Right lobe of liver (tissue), 6 donors: Measurements from ENCODE around the gene ATG2A. TPM values are rescaled to one million over a fixed set of nuclear protein-coding genes. Genes with fewer than 3 reads are reported as not detected.

Source experiments
- ATAC-seq, 4 donors: fragments of 200-7000 bp; cut with Tn5 transposase; one replicate each; pipeline ENCODE4 v1.9.1; 2020; ENCODE audit warnings: mild to moderate bottlenecking in 4 of 4, moderate library complexity in 4 of 4
- DNase-seq, 3 donors: peaks; one replicate each; pipeline ENCODE4 v3.0.0-alpha.2; 2020
- H3K27ac ChIP-seq, 3 donors: fragments of 200-600 bp; one replicate each; pipeline ENCODE4 v1.8.0; 2022
- H3K27me3 ChIP-seq, 2 donors: fragments of 200-600 bp; one replicate each; pipeline ENCODE4 v1.8.0; 2022
- H3K36me3 ChIP-seq, 4 donors: fragments of 200-600 bp; sonication (generic) in 1 of 4; one replicate each; pipeline versions ENCODE4 v1.5.1 to v1.8.0; 2017 to 2022; ENCODE audit warnings: control low read depth in 1 of 4
- H3K4me1 ChIP-seq, 4 donors: fragments of 200-600 bp; sonication (generic) in 1 of 4; one replicate each; pipeline versions ENCODE4 v1.5.1 to v1.8.0; 2017 to 2022; ENCODE audit warnings: control low read depth in 1 of 4
- H3K4me3 ChIP-seq, 3 donors: fragments of 200-600 bp; one replicate each; pipeline ENCODE4 v1.8.0; 2022
- H3K9me3 ChIP-seq, 4 donors: fragments of 200-600 bp; sonication (generic) in 1 of 4; one replicate each; pipeline versions ENCODE4 v1.5.1 to v1.8.0; 2017 to 2022; ENCODE audit warnings: control low read depth in 1 of 4
- POLR2A ChIP-seq: fragments of 450-650 bp; IDR thresholded peaks from one replicate; pipeline ENCODE4 v1.6.1; 2017; ENCODE audit warnings: antibody characterized with exemption, mild to moderate bottlenecking
- WGBS: methylation state at CpG from one replicate; pipeline ENCODE4 v1.1.6; 2018; ENCODE audit warnings: low coverage, low lambda C conversion rate; ENCODE audit not compliant: insufficient coverage; ENCODE audit errors: missing lambda C conversion rate; 5-methylcytosine and 5-hydroxymethylcytosine counted together
- intact Hi-C, 2 donors: fragments of 100-400 bp; cut with DNase I; formaldehyde crosslinking; loops; one replicate each; pipeline versions ENCODE4 v1.11.2 to v1.14.1; 2022
- long read RNA-seq: library from polyadenylated mRNA; unstranded; transcript quantifications from one replicate; pipeline ENCODE4 v2.0.0, GENCODE V29; 2019
- total RNA-seq, 6 experiments: library from RNA; depleted of rRNA in 2 of 6; stranded (reverse); fragments of >200 nt in 2 of 6; fragmentation: NEBNext Ultra II Directional in 3 of 6; extraction: Animal tissue kit (Norgen Biotek cat#: 25700) in 3 of 6; gene quantifications; one replicate each; pipeline versions ENCODE4 v1.1.0 to v1.2.4, GENCODE V29; 2016 to 2023
- TF ChIP-seq, protein P1 (sequence below), 4 donors: fragments of 200-600 bp in 3 of 4; fragments of 450-650 bp in 1 of 4; IDR thresholded peaks; one replicate each; pipeline versions ENCODE4 v1.5.1 to v1.8.0; 2016 to 2022; ENCODE audit warnings: antibody characterized with exemption in 4 of 4, mild to moderate bottlenecking in 2 of 4
- donor health status: DM: no; HTN: yes; CAD: no.
- donor health status: DM: no; HTN: no; CAD: no.
- donor health status: DM: no; HTN: no; CAD: no.
- donor health status: DM: no; HTN: yes; CAD: no.
- donor health status: DM: no; HTN: yes; CAD: no.

Gene ATG2A
- 10 to 100 TPM; 26.4 to 42.9 (median 32.2) TPM for total RNA-seq
- long read RNA-seq, partial matches to known transcripts, result 1 of 2 reads
- long read RNA-seq, other reads (novel, unspliced or antisense), result 1 of 2 reads

DNA sequence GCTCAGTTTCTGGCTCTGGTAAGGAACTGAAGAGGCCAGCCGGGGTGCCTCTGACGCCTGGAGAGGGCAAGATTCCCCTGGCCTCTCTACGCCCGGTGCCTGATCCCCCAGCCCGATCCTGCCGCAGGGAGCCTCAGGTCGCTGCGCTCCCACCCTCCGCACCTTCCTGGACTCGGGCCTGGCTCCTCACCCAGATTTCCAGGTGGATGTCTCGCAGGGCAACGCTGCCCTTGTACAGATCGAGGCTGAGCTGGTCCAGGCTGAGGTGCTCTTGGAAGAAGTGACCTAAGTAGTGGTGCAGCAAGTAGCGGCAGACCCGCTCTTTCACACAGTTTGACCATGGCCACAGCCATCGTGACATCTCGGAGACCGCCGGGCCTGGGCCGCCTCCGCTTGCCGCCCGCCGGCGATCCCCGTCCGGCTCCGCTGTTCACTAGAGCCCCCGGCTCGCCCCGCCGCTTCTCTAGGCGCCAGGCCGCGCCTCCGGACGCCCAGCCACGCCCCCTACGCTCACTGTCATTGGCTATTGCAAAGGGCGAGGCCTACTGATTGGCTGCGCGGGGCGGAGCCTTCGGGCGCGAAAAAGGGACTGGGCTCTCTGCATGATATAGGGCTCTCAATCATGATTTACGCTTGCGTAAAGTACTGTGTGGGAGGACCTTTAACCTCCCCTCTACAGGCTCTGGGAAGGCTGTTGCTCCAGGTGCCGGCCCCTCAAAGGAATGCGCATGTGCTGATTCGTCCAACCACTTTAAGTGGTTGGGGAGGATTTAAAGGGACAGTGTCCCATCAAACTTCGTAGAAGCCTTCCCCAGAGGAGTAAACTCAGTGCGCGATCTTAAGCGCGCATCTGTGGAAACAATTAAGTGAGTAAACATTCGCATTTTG is at the start of gene ATG2A:
TSS of gene ATG2A (minus strand) at position 435 of the 888 bp plus-strand sequence. CDS start at position 361, 74 bp downstream.
- peak within 1 kb of the TSS; percentile 77 to 89 (median 85) for H3K27ac ChIP-seq
- DNase-seq (peak; percentile 99 to 100 (median 99)), ATAC-seq (peak; percentile 90 to 97 (median 96))
- H3K4me1 ChIP-seq, result peaks cover 0 to 14% (median 4%) of the 10 kb centered on the region in 4 donors
- no peaks in the 10 kb centered on the region for H3K9me3 ChIP-seq
- intact Hi-C loops, result no loop called here
- peaks cover under 1 to 24% (median 8%) of the 10 kb centered on the region in 4 donors for H3K36me3 ChIP-seq
- H3K4me3 ChIP-seq, result peak within 1 kb of the TSS; percentile 87 to 99 (median 91)
- H3K27me3 ChIP-seq, result no peaks in the 10 kb centered on the region
- WGBS, result 0% methylated on average over 17 of the region's 57 CpGs
- TF ChIP-seq POLR2A, result peak; percentile 98
- TF ChIP-seq, protein P1, sequence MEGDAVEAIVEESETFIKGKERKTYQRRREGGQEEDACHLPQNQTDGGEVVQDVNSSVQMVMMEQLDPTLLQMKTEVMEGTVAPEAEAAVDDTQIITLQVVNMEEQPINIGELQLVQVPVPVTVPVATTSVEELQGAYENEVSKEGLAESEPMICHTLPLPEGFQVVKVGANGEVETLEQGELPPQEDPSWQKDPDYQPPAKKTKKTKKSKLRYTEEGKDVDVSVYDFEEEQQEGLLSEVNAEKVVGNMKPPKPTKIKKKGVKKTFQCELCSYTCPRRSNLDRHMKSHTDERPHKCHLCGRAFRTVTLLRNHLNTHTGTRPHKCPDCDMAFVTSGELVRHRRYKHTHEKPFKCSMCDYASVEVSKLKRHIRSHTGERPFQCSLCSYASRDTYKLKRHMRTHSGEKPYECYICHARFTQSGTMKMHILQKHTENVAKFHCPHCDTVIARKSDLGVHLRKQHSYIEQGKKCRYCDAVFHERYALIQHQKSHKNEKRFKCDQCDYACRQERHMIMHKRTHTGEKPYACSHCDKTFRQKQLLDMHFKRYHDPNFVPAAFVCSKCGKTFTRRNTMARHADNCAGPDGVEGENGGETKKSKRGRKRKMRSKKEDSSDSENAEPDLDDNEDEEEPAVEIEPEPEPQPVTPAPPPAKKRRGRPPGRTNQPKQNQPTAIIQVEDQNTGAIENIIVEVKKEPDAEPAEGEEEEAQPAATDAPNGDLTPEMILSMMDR (IDR thresholded peaks at IDR 0.05), result no peak

DNA sequence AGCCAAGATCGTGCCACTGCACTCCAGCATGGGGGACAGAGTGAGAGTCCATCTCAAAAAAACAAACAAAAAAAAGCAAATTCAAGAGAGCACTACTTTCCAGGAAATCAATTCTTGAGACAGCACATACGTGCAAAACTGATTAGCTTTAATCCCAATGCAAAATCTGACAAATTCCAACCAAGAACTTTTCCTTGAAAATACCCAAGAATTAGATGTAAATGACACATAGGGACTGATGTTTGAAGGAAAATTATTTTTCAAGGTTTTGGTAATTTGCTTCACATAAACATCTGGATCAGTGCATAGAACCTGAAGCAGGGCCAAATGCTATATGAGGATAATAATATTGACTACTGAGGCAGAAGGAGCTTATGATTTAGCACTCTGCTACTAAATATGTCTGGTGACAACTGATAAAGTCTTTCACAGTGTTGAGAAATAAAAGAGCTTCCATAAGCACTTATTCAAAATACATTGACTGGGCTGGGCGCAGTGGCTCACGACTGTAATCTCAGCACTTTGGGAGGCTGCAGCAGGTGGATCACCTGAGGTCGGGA is 46.1 kb upstream of the ATG2A start:
- TF ChIP-seq, protein P1 (IDR thresholded peaks at IDR 0.05), result no peak
- no peak for TF ChIP-seq POLR2A
- DNase-seq (no peak), ATAC-seq (no peak)
- 48% methylated on average over 2 of the region's 5 CpGs for WGBS
- Histone ChIP-seq H3K4me3 (no peak overlapping the region), H3K27me3 (no peaks in the 10 kb centered on the region), H3K4me1 (no peaks in the 10 kb centered on the region), H3K27ac (no peak overlapping the region), H3K36me3 (no peaks in the 10 kb centered on the region), H3K9me3 (no peaks in the 10 kb centered on the region)
- intact Hi-C loops, result no loop called here

DNA sequence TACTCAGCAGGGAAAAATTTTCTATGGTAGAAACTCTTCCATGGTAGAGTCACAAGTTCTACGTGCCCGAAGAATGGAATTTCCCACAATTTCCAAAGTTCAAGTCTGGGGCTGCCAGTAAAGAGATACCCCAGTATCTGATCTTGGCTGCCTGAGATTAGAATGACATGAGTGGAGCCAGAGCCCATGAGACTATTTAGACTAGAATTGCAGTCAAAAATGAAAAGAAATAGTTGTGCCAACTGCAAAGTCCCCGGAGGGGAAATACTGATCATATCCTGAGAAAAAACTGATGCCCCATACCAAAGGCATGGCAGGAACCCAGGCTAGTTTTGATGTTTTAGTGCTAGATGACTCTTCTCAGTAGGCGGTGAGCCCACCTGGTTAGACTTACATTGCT is 43.7 kb upstream of the ATG2A start:
- TF ChIP-seq, protein P1 (IDR thresholded peaks at IDR 0.05), result no peak
- TF ChIP-seq POLR2A, result no peak
- Histone ChIP-seq H3K4me3 (no peak overlapping the region), H3K4me1 (no peaks in the 10 kb centered on the region), H3K36me3 (no peaks in the 10 kb centered on the region), H3K9me3 (no peaks in the 10 kb centered on the region), H3K27me3 (no peaks in the 10 kb centered on the region), H3K27ac (no peak overlapping the region)
- WGBS, result 49% methylated on average over 4 of the region's 4 CpGs
- DNase-seq, result no peak
- no peak for ATAC-seq
- intact Hi-C loops, result no loop called here

DNA sequence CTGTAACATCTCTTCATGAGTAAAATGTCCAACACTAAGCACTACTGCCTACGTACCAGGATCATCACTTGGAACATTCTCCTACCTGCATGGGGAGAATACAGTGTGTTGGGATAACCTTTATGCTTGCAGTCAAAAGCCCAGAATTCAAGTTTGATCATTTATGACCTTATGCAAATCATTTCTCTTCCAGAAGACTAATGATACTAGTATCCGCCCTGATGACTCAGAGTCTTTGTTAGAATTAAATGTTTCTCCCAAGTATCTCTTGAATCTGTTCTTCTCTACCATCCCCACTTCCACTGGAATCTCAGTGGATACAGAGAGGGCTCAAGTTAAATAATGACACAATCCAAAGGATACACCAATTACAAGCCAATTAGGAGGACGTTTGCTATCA is 42.5 kb upstream of the ATG2A start:
- intact Hi-C loops, result no loop called here
- Histone ChIP-seq H3K27me3 (no peaks in the 10 kb centered on the region), H3K27ac (no peak overlapping the region), H3K4me3 (no peak overlapping the region), H3K36me3 (no peaks in the 10 kb centered on the region), H3K9me3 (no peaks in the 10 kb centered on the region), H3K4me1 (no peaks in the 10 kb centered on the region)
- 52% methylated on average over 3 of the region's 3 CpGs for WGBS
- DNase-seq, result no peak
- TF ChIP-seq POLR2A, result no peak
- TF ChIP-seq, protein P1 (IDR thresholded peaks at IDR 0.05), result no peak
- ATAC-seq, result no peak
